ENCODE measurements around the gene VPS54.

GRCh38 chr2:63999049-63999448 lies 20.2 kb downstream of the VPS54 start:
- TF ChIP-seq, protein P1, sequence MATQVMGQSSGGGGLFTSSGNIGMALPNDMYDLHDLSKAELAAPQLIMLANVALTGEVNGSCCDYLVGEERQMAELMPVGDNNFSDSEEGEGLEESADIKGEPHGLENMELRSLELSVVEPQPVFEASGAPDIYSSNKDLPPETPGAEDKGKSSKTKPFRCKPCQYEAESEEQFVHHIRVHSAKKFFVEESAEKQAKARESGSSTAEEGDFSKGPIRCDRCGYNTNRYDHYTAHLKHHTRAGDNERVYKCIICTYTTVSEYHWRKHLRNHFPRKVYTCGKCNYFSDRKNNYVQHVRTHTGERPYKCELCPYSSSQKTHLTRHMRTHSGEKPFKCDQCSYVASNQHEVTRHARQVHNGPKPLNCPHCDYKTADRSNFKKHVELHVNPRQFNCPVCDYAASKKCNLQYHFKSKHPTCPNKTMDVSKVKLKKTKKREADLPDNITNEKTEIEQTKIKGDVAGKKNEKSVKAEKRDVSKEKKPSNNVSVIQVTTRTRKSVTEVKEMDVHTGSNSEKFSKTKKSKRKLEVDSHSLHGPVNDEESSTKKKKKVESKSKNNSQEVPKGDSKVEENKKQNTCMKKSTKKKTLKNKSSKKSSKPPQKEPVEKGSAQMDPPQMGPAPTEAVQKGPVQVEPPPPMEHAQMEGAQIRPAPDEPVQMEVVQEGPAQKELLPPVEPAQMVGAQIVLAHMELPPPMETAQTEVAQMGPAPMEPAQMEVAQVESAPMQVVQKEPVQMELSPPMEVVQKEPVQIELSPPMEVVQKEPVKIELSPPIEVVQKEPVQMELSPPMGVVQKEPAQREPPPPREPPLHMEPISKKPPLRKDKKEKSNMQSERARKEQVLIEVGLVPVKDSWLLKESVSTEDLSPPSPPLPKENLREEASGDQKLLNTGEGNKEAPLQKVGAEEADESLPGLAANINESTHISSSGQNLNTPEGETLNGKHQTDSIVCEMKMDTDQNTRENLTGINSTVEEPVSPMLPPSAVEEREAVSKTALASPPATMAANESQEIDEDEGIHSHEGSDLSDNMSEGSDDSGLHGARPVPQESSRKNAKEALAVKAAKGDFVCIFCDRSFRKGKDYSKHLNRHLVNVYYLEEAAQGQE (IDR thresholded peaks at IDR 0.05; ENCODE audit: insufficient read depth in 1 of 2, low read depth in 2 of 2, low read length in 1 of 2), result no peak
- TF ChIP-seq CTCF (IDR thresholded peaks at IDR 0.05) (no peak), POLR2AphosphoS5 (IDR thresholded peaks at IDR 0.05; ENCODE audit: low read depth, low read length) (no peak), SIN3A (IDR thresholded peaks at IDR 0.05; ENCODE audit: borderline replicate concordance, insufficient read depth, low read depth, low read length) (no peak)
